GM21526 (cell line): ENCODE measurements around the gene ELN.
A peak's percentile ranks its signal among the peaks of the same experiment; 100 is the strongest.

Experiments used
- ATAC-seq: cut with Tn5 transposase; IDR thresholded peaks from one replicate; pipeline ENCODE4 v1.9.1; 2021; ENCODE audit warnings: moderate library complexity; ENCODE audit not compliant: unreplicated experiment, low FRiP score

Gene ELN

DNA sequence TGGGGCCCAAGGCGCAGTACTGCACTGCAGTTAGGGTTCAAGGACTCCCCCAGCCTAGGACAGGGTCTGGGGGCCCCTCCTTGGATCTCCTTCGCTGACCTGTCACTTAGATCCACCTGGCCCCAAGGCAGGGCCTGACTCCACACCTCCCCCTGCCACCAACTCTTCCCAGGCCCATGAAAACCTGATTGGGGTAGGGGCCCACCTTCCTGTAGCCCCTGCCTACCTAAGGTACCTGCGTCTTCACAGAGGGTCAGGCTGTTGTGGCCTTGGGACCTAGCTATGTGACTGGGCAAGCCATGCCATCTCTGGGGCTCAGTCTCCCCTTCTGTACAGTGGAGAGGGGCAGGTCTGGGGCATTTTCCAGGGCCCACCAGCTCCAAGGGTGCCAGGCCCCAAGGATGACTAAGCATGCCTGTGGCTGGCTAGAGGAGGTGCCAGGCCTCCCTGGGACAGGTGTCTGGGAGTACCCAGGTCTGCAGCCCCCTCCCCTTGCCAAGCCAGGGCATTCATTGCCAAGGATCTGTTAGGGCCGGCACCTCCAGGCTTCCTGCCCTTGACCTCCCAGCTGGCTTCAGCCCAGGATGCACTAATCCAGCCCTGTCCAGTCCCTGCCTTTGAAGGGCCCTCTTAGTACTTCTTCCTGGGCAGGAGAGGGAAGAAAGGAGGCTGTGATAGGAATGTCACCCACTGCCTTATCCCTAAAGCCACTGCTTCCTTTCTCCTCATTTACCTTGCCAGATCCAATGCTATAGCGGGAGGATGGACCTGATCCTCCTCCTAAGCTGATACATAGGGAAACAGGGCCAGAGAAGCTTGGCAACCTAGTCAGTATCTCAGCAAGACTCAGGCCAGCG, 57.0 kb downstream of the ELN start:
- no peak for ATAC-seq

DNA sequence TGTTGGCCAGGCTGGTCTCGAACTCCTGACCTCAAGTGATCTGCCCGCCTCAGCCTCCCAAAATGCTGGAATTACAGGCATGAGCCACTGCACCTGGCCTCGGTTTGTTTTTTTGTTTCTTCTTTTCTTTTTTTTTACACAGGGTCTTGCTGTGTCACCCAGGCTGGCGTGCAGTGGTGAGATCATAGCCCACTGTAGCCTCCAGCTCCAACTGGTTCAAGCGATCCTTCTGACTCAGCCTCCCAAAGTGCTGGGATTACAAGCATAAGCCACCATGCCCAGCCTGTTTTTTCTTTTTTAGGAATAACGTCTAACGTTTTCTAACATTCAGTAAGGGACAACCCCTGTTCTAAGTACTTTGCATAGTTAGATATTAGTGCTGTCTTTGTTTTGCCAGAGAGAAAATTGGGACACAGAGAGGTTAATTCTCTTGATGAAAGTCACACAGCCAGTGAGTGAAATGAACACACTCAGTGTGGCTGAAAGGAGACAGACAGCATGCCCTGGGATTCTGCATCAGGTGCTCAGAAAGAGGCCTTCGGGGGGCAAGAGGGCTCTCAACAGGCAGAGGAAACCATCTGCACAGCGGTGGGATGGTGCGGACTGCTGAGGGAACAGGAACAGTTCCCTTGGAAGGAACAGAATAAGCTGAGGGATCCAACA, 59.9 kb downstream of the ELN start:
- no peak for ATAC-seq

DNA sequence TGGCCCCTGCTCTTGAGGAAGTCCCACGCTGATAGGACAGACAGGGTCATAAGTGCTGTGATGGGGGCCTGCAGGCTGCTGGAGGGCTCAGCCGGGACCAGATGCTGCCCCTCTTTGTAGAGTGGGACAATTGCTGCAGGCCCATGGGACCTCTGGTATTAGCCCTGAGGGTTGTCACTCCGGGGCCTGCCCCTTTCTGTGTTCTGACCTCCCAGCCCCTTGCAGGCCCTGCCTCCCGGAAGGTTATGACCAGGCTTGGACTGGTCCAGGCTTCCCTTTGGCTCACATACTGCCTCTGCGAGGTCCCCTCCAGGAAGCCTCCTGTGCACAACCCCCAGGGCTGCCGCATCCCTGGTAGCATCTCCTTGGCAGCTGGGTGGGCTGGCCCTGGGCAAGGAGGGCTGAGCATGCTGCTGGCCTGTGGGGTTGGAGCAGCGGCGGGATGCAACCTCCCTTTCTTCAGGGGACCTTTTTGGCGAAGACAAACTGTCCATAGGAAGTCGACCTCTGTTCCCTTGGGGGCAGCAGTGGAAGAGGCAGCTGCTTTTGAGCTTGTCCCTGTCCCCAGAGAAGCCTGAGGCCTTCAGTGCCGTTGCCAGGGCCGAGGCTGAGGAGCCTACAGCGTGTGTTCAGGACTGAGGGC, 64.5 kb downstream of the ELN start:
- no peak for ATAC-seq

DNA sequence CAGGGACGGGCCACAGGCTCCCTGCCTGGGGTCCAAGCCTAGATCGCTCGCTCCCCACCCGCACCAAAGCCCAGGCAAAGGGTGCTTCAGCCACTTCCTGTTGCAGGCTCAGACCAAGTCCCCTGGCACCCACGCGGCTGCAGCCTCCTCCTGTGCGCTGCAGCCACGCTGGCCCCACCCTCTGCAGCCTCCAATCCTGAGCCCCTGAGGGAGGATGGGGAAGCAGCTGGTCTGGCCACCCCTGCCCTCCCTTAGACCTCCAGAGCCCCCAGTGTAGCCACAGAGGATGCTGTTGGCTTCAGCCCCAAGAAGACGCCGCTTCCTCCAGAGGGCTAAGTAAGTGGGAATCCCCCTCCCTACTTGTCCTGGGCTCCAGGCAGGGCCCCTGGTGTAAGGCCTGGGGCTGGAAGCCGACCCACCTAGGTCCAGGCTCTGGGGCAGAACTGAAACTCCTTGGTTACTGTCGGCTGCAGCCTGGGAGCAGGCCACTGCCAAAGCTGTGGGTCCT, 65.0 kb downstream of the ELN start:
- peak; percentile 41 for ATAC-seq

DNA sequence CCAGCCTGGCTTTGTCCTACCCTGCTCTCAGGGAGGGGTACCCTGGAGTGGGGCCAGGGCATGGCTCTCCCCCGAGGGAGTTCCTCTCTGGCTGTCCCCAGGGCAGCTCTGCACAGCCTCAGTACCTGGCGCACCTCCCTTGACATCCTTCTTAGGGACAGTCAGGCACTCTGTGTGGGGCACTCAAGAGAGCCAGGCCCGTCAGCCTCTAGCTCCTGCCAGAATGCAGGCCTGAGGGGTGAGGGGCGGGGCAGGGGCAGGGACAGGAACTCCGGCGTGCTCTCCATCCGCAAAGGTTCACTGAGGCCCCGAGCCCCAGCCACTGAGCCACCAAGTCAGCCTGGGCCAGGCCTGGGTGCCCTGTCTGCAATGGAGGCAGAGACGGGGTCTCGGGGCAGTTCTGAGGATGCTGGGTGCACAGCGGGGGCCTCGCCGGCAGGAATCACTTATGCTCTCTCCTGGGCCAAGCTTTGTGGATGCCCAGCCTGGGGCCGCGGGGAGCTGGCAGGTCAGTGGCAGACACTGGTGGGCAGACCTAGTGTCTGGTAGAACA, 65.8 kb downstream of the ELN start:
- peak; percentile 5 for ATAC-seq

GRCh38 chr7:74094224-74095101, 66.5 kb downstream of the ELN start:
- ATAC-seq = peak; percentile 36

DNA sequence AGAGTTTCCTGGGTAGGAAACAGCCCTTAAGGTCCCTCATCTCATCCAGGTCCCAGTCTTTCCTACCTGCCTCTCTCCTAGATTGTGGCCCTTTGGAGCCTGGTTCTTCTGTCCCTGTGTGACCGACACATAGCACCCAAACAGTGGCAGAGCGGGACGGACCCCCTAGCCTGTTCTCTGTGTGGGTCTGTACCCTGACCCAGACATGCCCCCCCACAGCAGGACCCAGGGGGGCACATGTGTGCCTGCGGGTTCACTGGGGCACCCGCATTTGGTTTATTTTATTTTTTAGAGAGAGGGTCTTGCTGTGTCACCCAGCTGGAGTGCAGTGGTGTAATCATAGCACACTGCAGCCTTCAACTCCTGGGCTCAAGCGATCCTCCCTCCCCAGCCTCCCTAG, 67.2 kb downstream of the ELN start:
- ATAC-seq = no peak

GRCh38 chr7:74097937-74098614, 70.1 kb downstream of the ELN start:
- ATAC-seq = no peak

- ATAC-seq = no peak
These were observed 71.1 kb downstream of the ELN start for GRCh38 chr7:74099031-74099430.

DNA sequence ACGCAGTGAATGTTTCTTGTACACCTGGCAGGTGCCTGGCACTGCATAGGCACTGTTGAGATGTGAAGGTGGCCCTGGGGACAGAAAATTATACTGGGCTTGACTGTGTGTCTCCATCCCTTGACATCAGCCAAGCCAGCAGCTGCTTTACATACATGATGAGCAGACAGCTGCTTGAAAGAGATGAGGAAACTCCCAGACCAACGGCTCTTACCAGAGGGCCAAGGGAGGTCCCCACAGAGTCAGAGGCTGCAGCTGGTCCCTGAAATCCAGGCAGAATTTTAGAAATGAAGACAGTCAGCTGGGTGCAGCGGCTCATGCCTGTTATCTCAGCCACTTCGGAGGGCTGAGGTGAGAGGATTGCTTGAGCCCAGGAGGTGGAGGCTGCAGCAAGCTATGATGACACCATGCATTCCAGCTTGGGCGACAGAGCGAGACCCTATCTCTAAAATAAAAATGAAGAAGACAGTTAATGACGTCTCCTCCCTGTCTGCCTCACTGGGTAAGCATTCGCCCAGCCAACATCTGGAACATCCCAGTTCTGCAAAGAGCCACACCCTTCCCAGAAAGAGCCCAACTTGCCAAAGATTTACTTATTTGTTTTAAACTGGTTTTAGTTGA, 73.2 kb downstream of the ELN start:
- peak; percentile 73 for ATAC-seq

DNA sequence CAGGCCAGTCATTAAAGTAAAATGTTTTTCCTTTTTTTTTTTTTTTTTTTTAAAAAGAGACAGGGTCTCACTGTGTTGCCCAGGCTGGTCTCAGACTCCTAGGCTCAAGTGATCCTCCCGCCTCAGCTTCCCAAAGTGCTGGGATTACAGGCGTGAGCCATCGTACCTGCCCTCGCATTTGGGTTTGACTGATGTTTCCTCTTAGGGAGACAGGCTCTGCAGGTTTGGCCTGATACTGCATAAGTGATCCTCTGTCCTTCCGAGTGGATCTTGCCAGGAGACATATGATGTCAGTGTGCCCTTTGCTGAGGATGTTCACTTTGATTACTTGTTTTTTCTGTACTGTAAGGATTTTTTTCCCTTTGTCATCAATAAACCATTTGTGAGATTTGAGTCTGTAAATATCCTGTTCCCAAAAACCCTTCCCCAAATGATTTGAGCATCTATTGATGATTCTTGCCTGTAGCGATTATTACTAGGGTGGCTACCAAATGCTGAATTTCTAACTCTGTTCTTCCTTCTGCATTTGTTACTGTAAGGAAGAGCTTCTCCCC, 75.3 kb downstream of the ELN start:
- no peak for ATAC-seq

- no peak for ATAC-seq
These were observed 76.7 kb downstream of the ELN start for GRCh38 chr7:74104702-74105101.

- no peak for ATAC-seq
These were observed 78.0 kb downstream of the ELN start for GRCh38 chr7:74105992-74106391.

DNA sequence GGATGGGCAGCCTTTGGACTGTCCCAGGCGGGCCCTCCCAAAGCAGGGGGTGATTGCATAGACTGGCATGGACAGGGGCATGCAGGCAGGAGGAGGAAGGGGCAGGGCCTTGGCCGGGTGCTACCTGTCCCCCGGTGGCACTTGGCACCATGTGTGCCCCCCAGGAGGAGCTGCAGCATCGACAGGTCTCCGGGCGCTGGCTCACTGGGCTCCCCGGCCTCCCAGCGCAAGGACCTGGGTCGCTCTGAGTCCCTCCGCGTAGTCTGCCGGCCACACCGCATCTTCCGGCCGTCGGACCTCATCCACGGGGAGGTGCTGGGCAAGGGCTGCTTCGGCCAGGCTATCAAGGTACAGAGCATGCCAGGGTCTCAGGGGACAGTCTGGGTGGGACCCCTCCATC, 78.9 kb downstream of the ELN start:
- ATAC-seq = no peak

DNA sequence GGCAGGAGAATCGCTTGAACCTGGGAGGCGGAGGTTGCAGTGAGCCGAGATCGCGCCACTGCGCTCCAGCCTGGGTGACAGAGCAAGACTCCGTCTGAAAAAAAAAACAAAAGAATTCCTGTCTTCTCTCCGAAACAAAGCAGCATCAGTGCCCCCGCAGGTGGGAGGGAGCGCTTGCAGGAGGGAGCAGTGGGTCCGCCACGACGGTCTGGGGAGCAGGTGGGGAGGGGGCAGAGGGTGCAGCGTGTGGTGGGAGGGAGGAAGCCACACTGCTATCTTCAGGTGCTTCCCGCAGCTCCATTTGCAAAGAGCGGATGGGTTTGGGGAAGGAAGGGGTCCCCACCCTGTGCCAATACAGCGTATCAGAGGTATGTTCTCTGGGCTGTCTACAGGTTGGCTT, 87.4 kb downstream of the ELN start:
- ATAC-seq = no peak

GRCh38 chr7:74116356-74116755, 88.4 kb downstream of the ELN start:
- no peak for ATAC-seq
